HepG2 (cell line): Measurements from ENCODE around the gene PLCB1. TPM values are rescaled to one million over a fixed set of nuclear protein-coding genes. Genes with fewer than 3 reads are reported as not detected.

ENCODE experiments used
- ELF1 ChIP-seq: sonication (generic); formaldehyde crosslinking; IDR thresholded peaks from 2 replicates; pipeline ENCODE4 v1.4.0; 2020; ENCODE audit warnings: missing genetic modification reagents
- FOXP1 ChIP-seq, 2 experiments: fragments of 450-650 bp in 1 of 2; IDR thresholded peaks; 2 replicates each; pipeline ENCODE4 v1.6.1; 2017 to 2018; ENCODE audit warnings: antibody characterized with exemption in 1 of 2
- MAFG ChIP-seq: sonication (generic); formaldehyde crosslinking; IDR thresholded peaks from 2 replicates; pipeline ENCODE4 v1.5.1; 2020; ENCODE audit warnings: mild to moderate bottlenecking, missing genetic modification reagents
- MIXL1 ChIP-seq: IDR thresholded peaks from 2 replicates; pipeline ENCODE4 v1.6.1; 2016
- NR1H2 ChIP-seq: sonication (generic); formaldehyde crosslinking; IDR thresholded peaks from 2 replicates; pipeline ENCODE4 v1.8.1; 2022; ENCODE audit warnings: low read depth, missing genetic modification reagents, borderline replicate concordance
- NR2C2 ChIP-seq: sonication (generic); formaldehyde crosslinking; IDR thresholded peaks from 2 replicates; pipeline ENCODE4 v1.4.0; 2020; ENCODE audit warnings: missing genetic modification reagents, mild to moderate bottlenecking, moderate library complexity, borderline replicate concordance
- NR2F6 ChIP-seq, 2 experiments: IDR thresholded peaks; 2 replicates each; pipeline ENCODE4 v1.6.1; 2016; ENCODE audit warnings: antibody characterized with exemption in 1 of 2, mild to moderate bottlenecking in 1 of 2
- PITX1 ChIP-seq: sonication (generic); formaldehyde crosslinking; IDR thresholded peaks from 2 replicates; pipeline ENCODE4 v1.5.1; 2020; ENCODE audit warnings: mild to moderate bottlenecking, missing genetic modification reagents
- RARA ChIP-seq: IDR thresholded peaks from 2 replicates; pipeline ENCODE4 v1.6.1; 2016; ENCODE audit warnings: missing genetic modification reagents, missing compliant biosample characterization
- SAP130 ChIP-seq: IDR thresholded peaks from 2 replicates; pipeline ENCODE4 v1.6.1; 2016; ENCODE audit warnings: low read depth
- SETDB1 ChIP-seq: sonication (generic); formaldehyde crosslinking; IDR thresholded peaks from 2 replicates; pipeline ENCODE4 v1.5.1; 2020; ENCODE audit warnings: missing genetic modification reagents, mild to moderate bottlenecking, borderline replicate concordance
- THYN1 ChIP-seq: sonication (generic); formaldehyde crosslinking; IDR thresholded peaks from 2 replicates; pipeline ENCODE4 v1.8.1; 2023; ENCODE audit warnings: low read depth, mild to moderate bottlenecking, moderate library complexity, missing genetic modification reagents, borderline replicate concordance
- ZMYM2 ChIP-seq: sonication (generic); formaldehyde crosslinking; IDR thresholded peaks from 2 replicates; pipeline ENCODE4 v1.8.0; 2022; ENCODE audit warnings: mild to moderate bottlenecking, missing genetic modification reagents
- ZNF225 ChIP-seq: sonication (generic); formaldehyde crosslinking; IDR thresholded peaks from 2 replicates; pipeline ENCODE4 v1.4.0; 2020; ENCODE audit warnings: mild to moderate bottlenecking, missing genetic modification reagents
- ZNF256 ChIP-seq: sonication (generic); formaldehyde crosslinking; conservative IDR thresholded peaks from 2 replicates; pipeline ENCODE4 v1.4.0; 2020; ENCODE audit warnings: missing genetic modification reagents
- polyA plus RNA-seq, 8 experiments: library from polyadenylated mRNA; depleted of rRNA in 3 of 8; stranded (reverse) in 7 of 8; unstranded in 1 of 8; fragments of >200 nt; fragmentation: Illumina TruSeq in 4 of 8; extraction: Trizol in 4 of 8; gene quantifications; 2 replicates each; pipeline versions ENCODE4 v1.2.1 to v1.2.3, GENCODE V29; 2011 to 2016; ENCODE audit warnings: low read depth in 4 of 8, missing spikeins in 1 of 8, mixed read lengths in 1 of 8; ENCODE audit not compliant: insufficient read depth in 1 of 8
- total RNA-seq, 5 experiments: library from RNA; depleted of rRNA; stranded (reverse); fragments of >200 nt; fragmentation: Illumina TruSeq; extraction: Trizol; gene quantifications; 2 replicates each; pipeline ENCODE4 v1.2.3, GENCODE V29; 2016; ENCODE audit warnings: low read depth in 1 of 5
- TF ChIP-seq, protein P1 (sequence below): sonication (generic); formaldehyde crosslinking; IDR thresholded peaks from 2 replicates; pipeline ENCODE4 v1.4.0; 2020; ENCODE audit warnings: missing genetic modification reagents
- TF ChIP-seq, protein P2 (sequence below): sonication (generic); formaldehyde crosslinking; IDR thresholded peaks from 2 replicates; pipeline ENCODE4 v1.5.0; 2020; ENCODE audit warnings: missing genetic modification reagents
- TF ChIP-seq, protein P3 (sequence below): sonication (generic); formaldehyde crosslinking; IDR thresholded peaks from 2 replicates; pipeline ENCODE4 v1.5.1; 2020; ENCODE audit warnings: mild to moderate bottlenecking, missing genetic modification reagents, borderline replicate concordance
- TF ChIP-seq, protein P4 (sequence below): sonication (generic); formaldehyde crosslinking; IDR thresholded peaks from 2 replicates; pipeline ENCODE4 v1.4.0; 2020; ENCODE audit warnings: missing genetic modification reagents

The PLCB1 gene
- total and polyA plus RNA-seq, 2 of the 13 experiments (the other 11 are each of a cell fraction or from before 2014, with no cell fraction given), result 42.4 to 55.9 TPM

DNA sequence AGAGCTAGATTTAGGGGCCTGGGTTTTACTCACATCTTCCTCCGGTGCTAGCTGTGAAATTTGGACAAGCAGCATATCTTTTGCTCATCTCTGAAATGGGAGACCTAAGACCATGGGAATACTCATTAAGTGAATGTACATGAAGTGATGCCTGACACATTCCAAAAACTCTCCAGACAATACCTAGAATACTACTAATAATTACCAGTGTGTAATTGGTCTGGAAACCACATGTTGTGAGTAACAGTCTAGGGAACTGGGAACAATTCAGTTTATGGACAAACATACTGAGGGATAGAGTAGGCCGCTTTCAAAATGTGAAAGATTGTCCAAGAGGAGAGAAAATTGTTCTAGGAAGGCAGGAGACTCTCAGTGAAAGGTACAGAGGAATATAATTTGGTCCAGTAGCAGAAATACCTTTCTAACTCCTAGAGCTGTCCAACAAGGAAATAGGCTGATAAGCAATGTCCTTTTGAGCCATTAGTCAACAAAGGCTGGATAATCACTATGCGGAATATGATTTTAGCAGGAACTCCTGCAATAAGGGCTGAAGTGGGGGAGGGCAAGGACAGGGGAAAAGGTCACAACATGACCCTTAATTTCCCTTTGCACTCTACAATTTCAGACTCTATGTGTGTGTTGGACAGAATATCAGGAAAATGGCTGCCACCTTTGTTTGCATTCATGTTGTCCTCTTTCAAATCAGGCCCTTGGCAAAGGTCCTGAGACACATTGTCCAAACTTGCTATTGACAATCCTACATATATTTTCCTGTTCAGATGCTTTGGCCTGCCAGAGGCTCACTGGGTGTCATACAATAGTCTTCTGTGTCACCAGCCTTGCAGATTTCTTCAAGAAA, 315.4 kb downstream of the PLCB1 start (continued):
- TF ChIP-seq ZMYM2, result peak; percentile 59; the same call in 1 of the 2 replicates
- TF ChIP-seq SAP130 (CRISPR knock-in tag), result peak; percentile 52; the same call in 1 of the 2 replicates
- TF ChIP-seq THYN1 (CRISPR knock-in tag), result 0 out of 2 replicates have a peak, but pooled peaks have one; percentile 4
- 0 out of 2 replicates have a peak, but pooled peaks have one; percentile 19 for TF ChIP-seq SETDB1 (CRISPR knock-in tag)
- TF ChIP-seq ELF1 (CRISPR knock-in tag), result 0 out of 2 replicates have a peak, but pooled peaks have one; percentile 26
- TF ChIP-seq NR2C2 (CRISPR knock-in tag), result peak; percentile 76
- TF ChIP-seq NR2F6 (IDR thresholded peaks at IDR 0.05), result peak; percentile 87
- peak; percentile 90 for TF ChIP-seq NR2F6 (CRISPR knock-in tag; IDR thresholded peaks at IDR 0.05)
- TF ChIP-seq, protein P1, sequence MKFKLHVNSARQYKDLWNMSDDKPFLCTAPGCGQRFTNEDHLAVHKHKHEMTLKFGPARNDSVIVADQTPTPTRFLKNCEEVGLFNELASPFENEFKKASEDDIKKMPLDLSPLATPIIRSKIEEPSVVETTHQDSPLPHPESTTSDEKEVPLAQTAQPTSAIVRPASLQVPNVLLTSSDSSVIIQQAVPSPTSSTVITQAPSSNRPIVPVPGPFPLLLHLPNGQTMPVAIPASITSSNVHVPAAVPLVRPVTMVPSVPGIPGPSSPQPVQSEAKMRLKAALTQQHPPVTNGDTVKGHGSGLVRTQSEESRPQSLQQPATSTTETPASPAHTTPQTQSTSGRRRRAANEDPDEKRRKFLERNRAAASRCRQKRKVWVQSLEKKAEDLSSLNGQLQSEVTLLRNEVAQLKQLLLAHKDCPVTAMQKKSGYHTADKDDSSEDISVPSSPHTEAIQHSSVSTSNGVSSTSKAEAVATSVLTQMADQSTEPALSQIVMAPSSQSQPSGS (CRISPR knock-in tag), result 0 out of 2 replicates have a peak, but pooled peaks have one; percentile 14
- peak; percentile 25; the same call in 1 of the 2 replicates for TF ChIP-seq NR1H2 (CRISPR knock-in tag)
- TF ChIP-seq ZNF225, result no peak
- TF ChIP-seq, protein P2, sequence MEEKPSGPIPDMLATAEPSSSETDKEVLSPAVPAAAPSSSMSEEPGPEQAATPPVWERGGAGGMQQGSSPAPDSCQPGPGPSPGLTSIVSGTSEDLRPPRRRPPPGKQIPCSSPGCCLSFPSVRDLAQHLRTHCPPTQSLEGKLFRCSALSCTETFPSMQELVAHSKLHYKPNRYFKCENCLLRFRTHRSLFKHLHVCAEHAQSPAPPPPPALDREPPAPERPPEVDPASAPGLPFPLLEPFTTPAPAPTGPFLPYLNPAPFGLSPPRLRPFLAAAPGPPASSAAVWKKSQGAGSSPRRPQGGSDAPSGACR, result no peak
- TF ChIP-seq FOXP1 (IDR thresholded peaks at IDR 0.05), result no peak
- TF ChIP-seq FOXP1 (CRISPR knock-in tag; IDR thresholded peaks at IDR 0.05), result peak; percentile 58; the same call in 1 of the 2 replicates
- TF ChIP-seq, protein P3, sequence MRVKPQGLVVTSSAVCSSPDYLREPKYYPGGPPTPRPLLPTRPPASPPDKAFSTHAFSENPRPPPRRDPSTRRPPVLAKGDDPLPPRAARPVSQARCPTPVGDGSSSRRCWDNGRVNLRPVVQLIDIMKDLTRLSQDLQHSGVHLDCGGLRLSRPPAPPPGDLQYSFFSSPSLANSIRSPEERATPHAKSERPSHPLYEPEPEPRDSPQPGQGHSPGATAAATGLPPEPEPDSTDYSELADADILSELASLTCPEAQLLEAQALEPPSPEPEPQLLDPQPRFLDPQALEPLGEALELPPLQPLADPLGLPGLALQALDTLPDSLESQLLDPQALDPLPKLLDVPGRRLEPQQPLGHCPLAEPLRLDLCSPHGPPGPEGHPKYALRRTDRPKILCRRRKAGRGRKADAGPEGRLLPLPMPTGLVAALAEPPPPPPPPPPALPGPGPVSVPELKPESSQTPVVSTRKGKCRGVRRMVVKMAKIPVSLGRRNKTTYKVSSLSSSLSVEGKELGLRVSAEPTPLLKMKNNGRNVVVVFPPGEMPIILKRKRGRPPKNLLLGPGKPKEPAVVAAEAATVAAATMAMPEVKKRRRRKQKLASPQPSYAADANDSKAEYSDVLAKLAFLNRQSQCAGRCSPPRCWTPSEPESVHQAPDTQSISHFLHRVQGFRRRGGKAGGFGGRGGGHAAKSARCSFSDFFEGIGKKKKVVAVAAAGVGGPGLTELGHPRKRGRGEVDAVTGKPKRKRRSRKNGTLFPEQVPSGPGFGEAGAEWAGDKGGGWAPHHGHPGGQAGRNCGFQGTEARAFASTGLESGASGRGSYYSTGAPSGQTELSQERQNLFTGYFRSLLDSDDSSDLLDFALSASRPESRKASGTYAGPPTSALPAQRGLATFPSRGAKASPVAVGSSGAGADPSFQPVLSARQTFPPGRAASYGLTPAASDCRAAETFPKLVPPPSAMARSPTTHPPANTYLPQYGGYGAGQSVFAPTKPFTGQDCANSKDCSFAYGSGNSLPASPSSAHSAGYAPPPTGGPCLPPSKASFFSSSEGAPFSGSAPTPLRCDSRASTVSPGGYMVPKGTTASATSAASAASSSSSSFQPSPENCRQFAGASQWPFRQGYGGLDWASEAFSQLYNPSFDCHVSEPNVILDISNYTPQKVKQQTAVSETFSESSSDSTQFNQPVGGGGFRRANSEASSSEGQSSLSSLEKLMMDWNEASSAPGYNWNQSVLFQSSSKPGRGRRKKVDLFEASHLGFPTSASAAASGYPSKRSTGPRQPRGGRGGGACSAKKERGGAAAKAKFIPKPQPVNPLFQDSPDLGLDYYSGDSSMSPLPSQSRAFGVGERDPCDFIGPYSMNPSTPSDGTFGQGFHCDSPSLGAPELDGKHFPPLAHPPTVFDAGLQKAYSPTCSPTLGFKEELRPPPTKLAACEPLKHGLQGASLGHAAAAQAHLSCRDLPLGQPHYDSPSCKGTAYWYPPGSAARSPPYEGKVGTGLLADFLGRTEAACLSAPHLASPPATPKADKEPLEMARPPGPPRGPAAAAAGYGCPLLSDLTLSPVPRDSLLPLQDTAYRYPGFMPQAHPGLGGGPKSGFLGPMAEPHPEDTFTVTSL, result peak; percentile 79; the same call in 1 of the 2 replicates
- TF ChIP-seq ZNF256 (CRISPR knock-in tag), result no peak
- peak; percentile 91 for TF ChIP-seq MIXL1 (CRISPR knock-in tag)
- TF ChIP-seq RARA, result peak; percentile 88
- TF ChIP-seq, protein P4, sequence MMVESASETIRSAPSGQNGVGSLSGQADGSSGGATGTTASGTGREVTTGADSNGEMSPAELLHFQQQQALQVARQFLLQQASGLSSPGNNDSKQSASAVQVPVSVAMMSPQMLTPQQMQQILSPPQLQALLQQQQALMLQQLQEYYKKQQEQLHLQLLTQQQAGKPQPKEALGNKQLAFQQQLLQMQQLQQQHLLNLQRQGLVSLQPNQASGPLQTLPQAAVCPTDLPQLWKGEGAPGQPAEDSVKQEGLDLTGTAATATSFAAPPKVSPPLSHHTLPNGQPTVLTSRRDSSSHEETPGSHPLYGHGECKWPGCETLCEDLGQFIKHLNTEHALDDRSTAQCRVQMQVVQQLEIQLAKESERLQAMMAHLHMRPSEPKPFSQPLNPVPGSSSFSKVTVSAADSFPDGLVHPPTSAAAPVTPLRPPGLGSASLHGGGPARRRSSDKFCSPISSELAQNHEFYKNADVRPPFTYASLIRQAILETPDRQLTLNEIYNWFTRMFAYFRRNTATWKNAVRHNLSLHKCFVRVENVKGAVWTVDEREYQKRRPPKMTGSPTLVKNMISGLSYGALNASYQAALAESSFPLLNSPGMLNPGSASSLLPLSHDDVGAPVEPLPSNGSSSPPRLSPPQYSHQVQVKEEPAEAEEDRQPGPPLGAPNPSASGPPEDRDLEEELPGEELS (CRISPR knock-in tag), result peak; percentile 46; the same call in 1 of the 2 replicates
- TF ChIP-seq PITX1 (CRISPR knock-in tag), result peak; percentile 92
- no peak for TF ChIP-seq MAFG
